A673 (cell line): ENCODE results near the gene C7orf33. TPM values are rescaled to one million over a fixed set of nuclear protein-coding genes. Genes with fewer than 3 reads are reported as not detected.

ENCODE experiments used
- BruUV-seq: library from RNA; stranded (reverse); fragments of 400-500 nt; replicated peaks from 2 replicates; lab custom pipeline; 2021; lab: Mats Ljungman, UMichigan
- CTCF ChIA-PET: fragments of 300-600 bp; sonication (Branson Sonifier 250); formaldehyde crosslinking; loops from one replicate; lab custom pipeline; 2022; ENCODE audit warnings: antibody characterized with exemption; lab: Charles Lee
- POLR2A ChIA-PET: fragments of 300-600 bp; sonication (Branson Sonifier 250); formaldehyde crosslinking; loops from one replicate; lab custom pipeline; 2022; ENCODE audit warnings: antibody characterized with exemption; ENCODE audit not compliant: low non-redundant PET; lab: Charles Lee
- DNase-seq: peaks from one replicate; pipeline ENCODE4 v3.0.0-alpha.2; 2015; ENCODE audit warnings: low spot score
- H3K27ac ChIP-seq: fragments of 200-600 bp; sonication (generic); 2 replicates; pipeline ENCODE4 v1.5.1; 2016; ENCODE audit warnings: mixed run types, low read depth, mild to moderate bottlenecking, mixed read lengths, antibody characterized with exemption, low read length; ENCODE audit not compliant: poor library complexity, severe bottlenecking
- H3K27me3 ChIP-seq: fragments of 200-600 bp; sonication (generic); replicated peaks from 2 replicates; pipeline ENCODE4 v1.6.1; 2017; ENCODE audit warnings: mixed run types, low read depth, mild to moderate bottlenecking, mixed read lengths, antibody characterized with exemption, low read length; ENCODE audit not compliant: insufficient read depth, poor library complexity
- H3K36me3 ChIP-seq: fragments of 200-600 bp; sonication (generic); 2 replicates; pipeline ENCODE4 v1.6.1; 2016; ENCODE audit warnings: mixed run types, mild to moderate bottlenecking, mixed read lengths, antibody characterized with exemption, low read length; ENCODE audit not compliant: insufficient read depth, poor library complexity, severe bottlenecking
- H3K4me1 ChIP-seq: fragments of 200-600 bp; sonication (generic); 2 replicates; pipeline ENCODE4 v1.6.1; 2017; ENCODE audit warnings: mixed run types, mild to moderate bottlenecking, mixed read lengths, antibody characterized with exemption, low read length; ENCODE audit not compliant: insufficient read depth, poor library complexity, severe bottlenecking
- H3K4me3 ChIP-seq: fragments of 200-600 bp; sonication (generic); 2 replicates; pipeline ENCODE4 v1.5.1; 2016; ENCODE audit warnings: low read depth, mixed run types, mild to moderate bottlenecking, mixed read lengths, low read length; ENCODE audit not compliant: poor library complexity, severe bottlenecking
- H3K9me3 ChIP-seq: fragments of 200-600 bp; sonication (generic); 2 replicates; pipeline ENCODE4 v1.6.1; 2016; ENCODE audit warnings: mixed run types, low read depth, mild to moderate bottlenecking, mixed read lengths, antibody characterized with exemption, low read length; ENCODE audit not compliant: poor library complexity, severe bottlenecking
- EZH2 ChIP-seq: fragments of 200-600 bp; sonication (generic); IDR thresholded peaks from 2 replicates; pipeline ENCODE4 v1.6.1; 2017; ENCODE audit warnings: borderline replicate concordance, low read depth, mild to moderate bottlenecking, mixed read lengths, antibody characterized with exemption, low read length; ENCODE audit not compliant: poor library complexity, severe bottlenecking
- intact Hi-C: fragments of 100-400 bp; cut with micrococcal nuclease; formaldehyde crosslinking; loops from one replicate; pipeline ENCODE4 v1.10.0; 2022; ENCODE audit not compliant: unreplicated experiment
- total RNA-seq: library from RNA; stranded (reverse); gene quantifications from 2 replicates; pipeline ENCODE4 v1.2.3, GENCODE V29; 2021
- TF ChIP-seq, protein P1 (sequence below): fragments of 300-800, 200-600 bp; sonication (generic); conservative IDR thresholded peaks from 2 replicates; pipeline ENCODE4 v1.5.1; 2017; ENCODE audit warnings: low read depth, mild to moderate bottlenecking, antibody characterized with exemption, low read length, moderate library complexity, mixed read lengths

C7orf33 gene
- total RNA-seq, 1 experiment from 2014 or later = not detected

GRCh38 chr7:148547951-148548350, 42.6 kb upstream of the C7orf33 start:
- CTCF ChIA-PET = interaction anchor here (0.6 kb wide), 1 partner anchor 415 kb away, joined by 3 read pairs; no protein-coding TSS in a partner anchor
- POLR2A ChIA-PET = interaction anchor here (0.7 kb wide), 1 partner anchor 312 kb away, joined by 10 read pairs; no protein-coding TSS in a partner anchor
- H3K4me1 ChIP-seq = no peaks in the 10 kb centered on the region
- DNase-seq = no peak
- no peaks in the 10 kb centered on the region for H3K9me3 ChIP-seq
- intact Hi-C loops = no loop called here
- no peaks in the 10 kb centered on the region for H3K36me3 ChIP-seq
- TF ChIP-seq, protein P1, sequence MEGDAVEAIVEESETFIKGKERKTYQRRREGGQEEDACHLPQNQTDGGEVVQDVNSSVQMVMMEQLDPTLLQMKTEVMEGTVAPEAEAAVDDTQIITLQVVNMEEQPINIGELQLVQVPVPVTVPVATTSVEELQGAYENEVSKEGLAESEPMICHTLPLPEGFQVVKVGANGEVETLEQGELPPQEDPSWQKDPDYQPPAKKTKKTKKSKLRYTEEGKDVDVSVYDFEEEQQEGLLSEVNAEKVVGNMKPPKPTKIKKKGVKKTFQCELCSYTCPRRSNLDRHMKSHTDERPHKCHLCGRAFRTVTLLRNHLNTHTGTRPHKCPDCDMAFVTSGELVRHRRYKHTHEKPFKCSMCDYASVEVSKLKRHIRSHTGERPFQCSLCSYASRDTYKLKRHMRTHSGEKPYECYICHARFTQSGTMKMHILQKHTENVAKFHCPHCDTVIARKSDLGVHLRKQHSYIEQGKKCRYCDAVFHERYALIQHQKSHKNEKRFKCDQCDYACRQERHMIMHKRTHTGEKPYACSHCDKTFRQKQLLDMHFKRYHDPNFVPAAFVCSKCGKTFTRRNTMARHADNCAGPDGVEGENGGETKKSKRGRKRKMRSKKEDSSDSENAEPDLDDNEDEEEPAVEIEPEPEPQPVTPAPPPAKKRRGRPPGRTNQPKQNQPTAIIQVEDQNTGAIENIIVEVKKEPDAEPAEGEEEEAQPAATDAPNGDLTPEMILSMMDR = no peak
- TF ChIP-seq EZH2 = no peak
- H3K27ac ChIP-seq = no peak overlapping the region
- no peak overlapping the region for H3K4me3 ChIP-seq
- no TSS peak for BruUV-seq
- no peaks in the 10 kb centered on the region for H3K27me3 ChIP-seq

DNA sequence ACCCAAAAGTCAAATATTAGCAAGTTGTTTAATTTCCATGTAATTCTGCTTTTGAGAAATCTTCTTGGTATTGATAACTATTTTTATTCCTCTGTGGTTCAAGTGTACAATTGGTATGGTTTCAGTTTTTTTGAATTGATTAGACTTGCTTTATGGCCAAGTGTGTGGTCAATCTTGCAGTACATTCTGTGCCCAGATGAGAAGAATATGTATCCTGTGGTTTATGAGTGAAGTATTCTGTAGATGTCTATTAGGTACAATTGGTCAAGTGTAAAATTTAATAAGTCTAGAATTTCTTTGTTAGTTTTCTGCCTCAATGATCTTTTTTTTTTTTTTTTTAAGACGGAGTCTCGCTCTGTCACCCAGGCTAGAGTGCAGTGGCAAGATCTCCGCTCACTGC, 36.6 kb upstream of the C7orf33 start:
- Histone ChIP-seq H3K9me3 (no peaks in the 10 kb centered on the region), H3K36me3 (no peaks in the 10 kb centered on the region), H3K4me3 (no peak overlapping the region), H3K27ac (no peak overlapping the region), H3K4me1 (no peaks in the 10 kb centered on the region), H3K27me3 (no peaks in the 10 kb centered on the region)
- intact Hi-C loops = no loop called here
- ChIA-PET CTCF (no interaction called here), POLR2A (no interaction called here)
- BruUV-seq = no TSS peak
- no peak for DNase-seq
- TF ChIP-seq, protein P1 = no peak
- no peak for TF ChIP-seq EZH2

DNA sequence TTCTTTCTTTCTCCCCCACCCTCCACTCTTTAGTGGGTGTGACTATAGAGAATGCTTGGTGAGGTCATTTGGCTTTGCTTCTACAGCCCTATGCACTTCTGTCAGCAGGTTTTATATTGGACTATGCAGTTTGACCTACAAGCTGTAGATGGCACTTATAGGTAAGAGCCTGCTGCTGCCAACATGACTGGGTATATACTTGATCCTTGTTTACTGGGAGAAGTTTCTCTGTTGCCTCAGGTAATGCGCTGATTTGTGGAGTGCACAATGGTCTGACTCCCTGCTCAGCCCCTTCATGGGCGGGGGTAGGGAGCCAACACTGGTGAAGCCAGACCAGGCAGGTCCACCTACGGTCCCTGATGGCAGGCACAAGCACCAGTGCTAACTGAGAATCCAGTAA, 33.7 kb upstream of the C7orf33 start:
- ChIA-PET POLR2A (no interaction called here), CTCF (no interaction called here)
- no peaks in the 10 kb centered on the region for H3K36me3 ChIP-seq
- no peak for DNase-seq
- BruUV-seq = no TSS peak
- H3K4me1 ChIP-seq = no peaks in the 10 kb centered on the region
- TF ChIP-seq, protein P1 = no peak
- TF ChIP-seq EZH2 = no peak
- no peaks in the 10 kb centered on the region for H3K9me3 ChIP-seq
- no peak overlapping the region for H3K4me3 ChIP-seq
- no peaks in the 10 kb centered on the region for H3K27me3 ChIP-seq
- intact Hi-C loops = no loop called here
- no peak overlapping the region for H3K27ac ChIP-seq
